GM19468 (cell line): ENCODE results near the gene RMDN2.

ENCODE experiments used
- ATAC-seq: cut with Tn5 transposase; IDR thresholded peaks from one replicate; pipeline ENCODE4 v1.9.1; 2021; ENCODE audit warnings: mild to moderate bottlenecking, moderate library complexity, moderate number of reproducible peaks; ENCODE audit not compliant: unreplicated experiment; ENCODE audit errors: extremely low read depth

The RMDN2 gene

GRCh38 chr2:38032946-38033345, 107.9 kb downstream of the RMDN2 start:
- ATAC-seq = no peak

GRCh38 chr2:38033646-38034045, 108.6 kb downstream of the RMDN2 start:
- ATAC-seq = no peak

- no peak for ATAC-seq
These were observed 110.9 kb downstream of the RMDN2 start for GRCh38 chr2:38035968-38036367.

- no peak for ATAC-seq
These were observed 112.2 kb downstream of the RMDN2 start for GRCh38 chr2:38037325-38037724.

- ATAC-seq = peak; percentile 65
These were observed 112.9 kb downstream of the RMDN2 start for GRCh38 chr2:38037757-38038621.

GRCh38 chr2:38038682-38039081, 113.6 kb downstream of the RMDN2 start:
- ATAC-seq = no peak

GRCh38 chr2:38039121-38039910, 114.2 kb downstream of the RMDN2 start:
- ATAC-seq = no peak

GRCh38 chr2:38045811-38046210, 120.7 kb downstream of the RMDN2 start:
- no peak for ATAC-seq

GRCh38 chr2:38056216-38056615, 131.1 kb downstream of the RMDN2 start:
- no peak for ATAC-seq

GRCh38 chr2:38057651-38058410, 132.7 kb downstream of the RMDN2 start:
- no peak for ATAC-seq

GRCh38 chr2:38060236-38061018, 135.3 kb downstream of the RMDN2 start:
- no peak for ATAC-seq

GRCh38 chr2:38064801-38065501, 139.9 kb downstream of the RMDN2 start:
- no peak for ATAC-seq

GRCh38 chr2:38065502-38066135, 140.5 kb downstream of the RMDN2 start:
- ATAC-seq = no peak

- no peak for ATAC-seq
These were observed 141.5 kb downstream of the RMDN2 start for GRCh38 chr2:38066421-38067115.
